Endodermal cell (in vitro differentiated cells): ENCODE results near the gene LMF2. TPM values are rescaled to one million over a fixed set of nuclear protein-coding genes. Genes with fewer than 3 reads are reported as not detected.

Experiments
- DNase-seq: peaks from one replicate; pipeline ENCODE4 v3.0.0-alpha.2; 2017
- H3K27ac ChIP-seq: 2 replicates; pipeline ENCODE4 v1.5.1; 2013; ENCODE audit warnings: mild to moderate bottlenecking, low read depth, low read length, moderate library complexity
- H3K27me3 ChIP-seq: 2 replicates; pipeline ENCODE4 v1.6.1; 2013; ENCODE audit warnings: mild to moderate bottlenecking, low read length, moderate library complexity; ENCODE audit not compliant: insufficient read depth, control insufficient read depth, poor library complexity, severe bottlenecking
- H3K36me3 ChIP-seq: 2 replicates; pipeline ENCODE4 v1.7.0; 2013; ENCODE audit warnings: mild to moderate bottlenecking, low read length, moderate library complexity; ENCODE audit not compliant: control insufficient read depth, insufficient read depth
- H3K4me1 ChIP-seq: one replicate; pipeline ENCODE4 v1.7.0; 2013; ENCODE audit warnings: low read length; ENCODE audit not compliant: control insufficient read depth, insufficient read depth
- H3K4me3 ChIP-seq: 2 replicates; pipeline ENCODE4 v1.5.1; 2013; ENCODE audit warnings: mild to moderate bottlenecking, low read length, moderate library complexity
- H3K9ac ChIP-seq: 2 replicates; pipeline ENCODE4 v1.6.1; 2013; ENCODE audit warnings: mild to moderate bottlenecking, low read length, moderate library complexity; ENCODE audit not compliant: poor library complexity, severe bottlenecking; ENCODE audit errors: extremely low read depth
- H3K9me3 ChIP-seq: 2 replicates; pipeline ENCODE4 v1.6.1; 2013; ENCODE audit warnings: mild to moderate bottlenecking, low read length, moderate library complexity; ENCODE audit not compliant: control insufficient read depth
- H3K27ac Mint-ChIP-seq: 2 replicates; pipeline ENCODE4 v1.8.0; 2020; ENCODE audit warnings: mixed read lengths
- H3K27me3 Mint-ChIP-seq: 2 replicates; pipeline ENCODE4 v1.8.0; 2021; ENCODE audit warnings: mild to moderate bottlenecking, mixed read lengths; ENCODE audit not compliant: insufficient read depth
- H3K36me3 Mint-ChIP-seq: 2 replicates; pipeline ENCODE4 v1.8.0; 2020; ENCODE audit warnings: low read depth, mixed read lengths
- H3K4me1 Mint-ChIP-seq: 2 replicates; pipeline ENCODE4 v1.8.0; 2020; ENCODE audit warnings: mixed read lengths
- H3K4me3 Mint-ChIP-seq: 2 replicates; pipeline ENCODE4 v1.8.0; 2020; ENCODE audit warnings: mild to moderate bottlenecking, moderate library complexity, mixed read lengths
- H3K9me3 Mint-ChIP-seq: 2 replicates; pipeline ENCODE4 v1.8.0; 2020; ENCODE audit warnings: mild to moderate bottlenecking, mixed read lengths
- CTCF ChIP-seq: fragments of 200-600 bp; sonication (generic); conservative IDR thresholded peaks from 2 replicates; pipeline ENCODE4 v1.5.0; 2021; ENCODE audit warnings: antibody characterized with exemption, mild to moderate bottlenecking
- WGBS, 2 experiments: methylation state at CpG; one replicate each; pipeline versions ENCODE4 v1.1.5 to v1.1.7; 2013; ENCODE audit warnings: missing lambda C conversion rate in 2 of 2, mixed read lengths in 1 of 2; ENCODE audit not compliant: insufficient coverage in 1 of 2, insufficient read length in 1 of 2; 5-methylcytosine and 5-hydroxymethylcytosine counted together
- total RNA-seq, 2 donors: library from RNA; stranded (reverse); fragmentation: NEBNext Ultra II Directional in 1 of 2; extraction: Animal tissue kit (Norgen Biotek cat#: 25700) in 1 of 2; gene quantifications; 2 replicates in 1 of 2; 3 replicates in 1 of 2; pipeline ENCODE4 v1.2.1, GENCODE V29; 2021

Gene LMF2
- total RNA-seq, 2 donors from 2014 or later: 58.8 to 65.2 TPM

- no peaks in the 10 kb centered on the region for H3K36me3 Mint-ChIP-seq
- H3K27me3 Mint-ChIP-seq: peaks cover 4% of the 10 kb centered on the region
- H3K4me1 Mint-ChIP-seq: peaks cover 3% of the 10 kb centered on the region
- H3K4me1 ChIP-seq: no peaks in the 10 kb centered on the region
- H3K36me3 ChIP-seq: no peaks in the 10 kb centered on the region
- H3K4me3 Mint-ChIP-seq: no peak overlapping the region
- no peaks in the 10 kb centered on the region for H3K9me3 ChIP-seq
- no peak for DNase-seq
- H3K9ac ChIP-seq: no peak overlapping the region
- no peak overlapping the region for H3K27ac ChIP-seq
- H3K27me3 ChIP-seq: no peaks in the 10 kb centered on the region
- H3K27ac Mint-ChIP-seq: no peak overlapping the region
- WGBS, 2 experiments: 93 to 94% methylated on average over 5 to 11 of the region's 11 CpGs
- no peak for TF ChIP-seq CTCF
- H3K9me3 Mint-ChIP-seq: no peaks in the 10 kb centered on the region
- no peak overlapping the region for H3K4me3 ChIP-seq
These were observed 43.8 kb upstream of the LMF2 start for GRCh38 chr22:50551160-50551752.

GRCh38 chr22:50550395-50550794 is 42.9 kb upstream of the LMF2 start:
- Mint-ChIP-seq H3K9me3 (no peaks in the 10 kb centered on the region), H3K27ac (no peak overlapping the region), H3K36me3 (no peaks in the 10 kb centered on the region), H3K4me1 (peaks cover 3% of the 10 kb centered on the region), H3K27me3 (peaks cover 8% of the 10 kb centered on the region), H3K4me3 (no peak overlapping the region)
- Histone ChIP-seq H3K36me3 (no peaks in the 10 kb centered on the region), H3K27ac (no peak overlapping the region), H3K9me3 (no peaks in the 10 kb centered on the region), H3K4me1 (no peaks in the 10 kb centered on the region), H3K4me3 (no peak overlapping the region), H3K27me3 (no peaks in the 10 kb centered on the region), H3K9ac (no peak overlapping the region)
- TF ChIP-seq CTCF: no peak
- 92 to 95% methylated on average over 7 to 8 of the region's 8 CpGs for WGBS, 2 experiments
- DNase-seq: no peak

- 95% methylated on average over 31 to 68 of the region's 68 CpGs for WGBS, 2 experiments
- no peak for TF ChIP-seq CTCF
- Histone ChIP-seq H3K36me3 (no peaks in the 10 kb centered on the region), H3K9me3 (no peaks in the 10 kb centered on the region), H3K4me1 (no peaks in the 10 kb centered on the region), H3K9ac (no peak overlapping the region), H3K4me3 (no peak overlapping the region), H3K27ac (no peak overlapping the region), H3K27me3 (peaks cover 11% of the 10 kb centered on the region)
- Mint-ChIP-seq H3K4me1 (peaks cover 3% of the 10 kb centered on the region), H3K27me3 (peaks cover 18% of the 10 kb centered on the region), H3K4me3 (no peak overlapping the region), H3K9me3 (no peaks in the 10 kb centered on the region), H3K27ac (no peak overlapping the region), H3K36me3 (no peaks in the 10 kb centered on the region)
- DNase-seq: no peak
These were observed 41.7 kb upstream of the LMF2 start for GRCh38 chr22:50548921-50549790.
